BLaER1 treated with 17β-estradiol and CSF1 and Interleukin-3, amounts not matched to agents 10 nM and 100 nM (cell line): ENCODE data around the gene TMEM123.

Experiments
- H3K27ac ChIP-seq, 11 experiments: shearing (Covaris generic); formaldehyde crosslinking; 2 replicates each; pipeline ENCODE4 v1.8.1; 2022
- H3K27me3 ChIP-seq, 11 experiments: shearing (Covaris generic); formaldehyde crosslinking; 2 replicates each; pipeline ENCODE4 v1.8.1; 2022
- H3K36me3 ChIP-seq, 11 experiments: shearing (Covaris generic); formaldehyde crosslinking; 2 replicates each; pipeline ENCODE4 v1.8.1; 2022
- H3K4me1 ChIP-seq, 10 experiments: shearing (Covaris generic); formaldehyde crosslinking; 2 replicates each; pipeline ENCODE4 v1.8.1; 2022
- H3K4me2 ChIP-seq, 11 experiments: shearing (Covaris generic); formaldehyde crosslinking; 2 replicates each; pipeline ENCODE4 v1.8.1; 2022
- H3K4me3 ChIP-seq, 10 experiments: shearing (Covaris generic); formaldehyde crosslinking; 2 replicates each; pipeline ENCODE4 v1.8.1; 2022
- H3K9ac ChIP-seq, 11 experiments: shearing (Covaris generic); formaldehyde crosslinking; 2 replicates each; pipeline ENCODE4 v1.8.1; 2022
- H3K9me3 ChIP-seq, 11 experiments: shearing (Covaris generic); formaldehyde crosslinking; replicated peaks in 1 of 11; 2 replicates each; pipeline ENCODE4 v1.8.1; 2022
- H4K20me1 ChIP-seq, 11 experiments: shearing (Covaris generic); formaldehyde crosslinking; 2 replicates each; pipeline ENCODE4 v1.8.1; 2022
- Cebpa-rat ChIP-seq, 11 experiments: shearing (Covaris generic); IDR thresholded peaks; 2 replicates each; pipeline ENCODE4 v1.8.1; 2022

TMEM123 gene

GRCh38 chr11:102407901-102408300 is 44.7 kb downstream of the TMEM123 start:
- Histone ChIP-seq H3K36me3 (peaks cover 32 to 100% (median 80%) of the 10 kb centered on the region in 11 experiments), H3K27me3 (no peaks in the 10 kb centered on the region), H3K9ac (no peak overlapping the region), H3K4me2 (no peak overlapping the region), H4K20me1 (peaks cover 54 to 100% (median 95%) of the 10 kb centered on the region in 11 experiments), H3K4me1 (peaks cover 0 to 36% (median 15%) of the 10 kb centered on the region in 10 experiments; a peak in 14 of 20 replicates), H3K27ac (no peak overlapping the region), H3K9me3 (no peaks in the 10 kb centered on the region), H3K4me3 (no peak overlapping the region)
- TF ChIP-seq Cebpa-rat (IDR thresholded peaks at IDR 0.05): no peak

GRCh38 chr11:102406099-102406498 is 46.5 kb downstream of the TMEM123 start:
- Histone ChIP-seq H3K4me3 (no peak overlapping the region), H3K27ac (no peak overlapping the region), H3K27me3 (no peaks in the 10 kb centered on the region), H3K36me3 (peaks cover 40 to 100% (median 86%) of the 10 kb centered on the region in 11 experiments), H4K20me1 (peaks cover 48 to 98% (median 89%) of the 10 kb centered on the region in 11 experiments), H3K9ac (no peak overlapping the region), H3K4me2 (no peak overlapping the region), H3K4me1 (peaks cover 0 to 39% (median 13%) of the 10 kb centered on the region in 10 experiments; a peak in 14 of 20 replicates), H3K9me3 (no peaks in the 10 kb centered on the region)
- TF ChIP-seq Cebpa-rat (IDR thresholded peaks at IDR 0.05): no peak

DNA sequence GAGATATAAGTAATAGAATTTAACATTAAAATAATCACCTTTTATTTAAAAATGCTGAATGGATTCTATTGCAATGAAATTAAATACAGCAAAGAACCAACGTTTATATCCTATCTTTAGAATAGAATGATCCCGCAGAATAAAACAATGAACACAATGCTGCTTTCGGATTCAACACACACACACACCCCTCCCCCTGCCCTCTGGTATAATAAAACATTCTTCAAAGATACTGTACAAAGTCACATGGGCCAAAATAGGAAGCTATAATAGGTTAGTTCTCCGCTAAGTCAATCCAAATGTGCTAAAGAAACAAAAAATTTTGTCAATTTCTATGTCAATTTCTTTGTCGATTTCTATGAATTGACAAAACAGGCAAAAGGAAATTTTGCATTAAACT is 47.1 kb downstream of the TMEM123 start:
- no peak overlapping the region for H3K27ac ChIP-seq
- no peaks in the 10 kb centered on the region for H3K9me3 ChIP-seq
- H3K9ac ChIP-seq: no peak overlapping the region
- no peak overlapping the region for H3K4me3 ChIP-seq
- H3K4me1 ChIP-seq: peaks cover 0 to 39% (median 13%) of the 10 kb centered on the region in 10 experiments; a peak in 14 of 20 replicates
- H3K4me2 ChIP-seq: no peak overlapping the region
- H3K36me3 ChIP-seq: peaks cover 43 to 100% (median 86%) of the 10 kb centered on the region in 11 experiments
- peaks cover 42 to 98% (median 83%) of the 10 kb centered on the region in 11 experiments for H4K20me1 ChIP-seq
- H3K27me3 ChIP-seq: no peaks in the 10 kb centered on the region
- TF ChIP-seq Cebpa-rat (IDR thresholded peaks at IDR 0.05): no peak

DNA sequence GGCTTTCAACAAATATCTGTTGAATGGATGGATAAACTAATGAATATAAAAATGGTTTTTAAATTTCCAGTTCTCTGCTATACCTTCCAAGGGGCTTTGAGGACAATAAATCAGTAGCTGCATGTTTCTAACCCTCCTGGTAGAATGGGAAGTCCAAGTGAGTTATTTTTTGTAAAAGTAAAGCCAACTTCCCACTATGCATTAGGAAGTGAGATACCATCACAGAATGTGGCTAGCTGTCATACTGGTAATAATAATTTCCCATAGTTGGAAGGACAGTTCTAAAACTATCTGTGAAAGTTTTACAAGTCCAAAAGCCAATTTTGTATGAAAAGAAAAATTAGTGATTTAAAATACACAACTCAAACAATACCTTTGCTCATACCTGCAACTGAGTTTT is 50.0 kb downstream of the TMEM123 start:
- peaks cover 34 to 84% (median 57%) of the 10 kb centered on the region in 11 experiments; a peak in 21 of 22 replicates for H4K20me1 ChIP-seq
- H3K9me3 ChIP-seq: no peaks in the 10 kb centered on the region
- H3K27me3 ChIP-seq: no peaks in the 10 kb centered on the region
- H3K4me3 ChIP-seq: no peak overlapping the region
- H3K4me2 ChIP-seq: peak overlapping the region in 2 of 11 experiments; percentile 19 to 69; a peak in 3 of 22 replicates
- no peak overlapping the region for H3K9ac ChIP-seq
- peaks cover 60 to 100% (median 87%) of the 10 kb centered on the region in 11 experiments for H3K36me3 ChIP-seq
- no peak overlapping the region; a peak in 1 of 22 replicates for H3K27ac ChIP-seq
- peaks cover 0 to 35% (median 13%) of the 10 kb centered on the region in 10 experiments; a peak in 14 of 20 replicates for H3K4me1 ChIP-seq
- no peak for TF ChIP-seq Cebpa-rat (IDR thresholded peaks at IDR 0.05)

DNA sequence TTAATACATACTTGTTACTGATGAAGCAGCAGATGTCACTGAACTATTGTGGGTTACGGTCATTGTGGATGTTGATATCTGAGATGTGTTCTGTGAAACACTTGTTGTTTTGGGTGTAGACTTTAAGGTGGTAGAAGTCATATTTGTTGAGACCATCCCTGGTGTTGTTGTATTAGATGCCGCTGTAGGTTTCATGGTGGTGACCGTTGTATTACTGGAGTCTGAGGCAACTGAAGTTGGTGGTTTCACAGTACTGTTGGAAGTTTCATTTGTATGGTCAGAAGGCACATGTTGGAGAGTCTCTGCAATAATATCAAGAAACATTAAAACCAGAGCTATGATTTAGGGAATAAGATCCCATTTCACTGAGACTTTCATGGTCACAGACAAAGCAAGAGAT is 50.7 kb downstream of the TMEM123 start:
- Histone ChIP-seq H3K27ac (no peak overlapping the region), H3K4me2 (peak overlapping the region in 2 of 11 experiments; percentile 19 to 32; a peak in 1 of 22 replicates), H3K27me3 (no peaks in the 10 kb centered on the region), H3K36me3 (peaks cover 66 to 100% (median 87%) of the 10 kb centered on the region in 11 experiments), H3K4me1 (peaks cover 0 to 29% (median 11%) of the 10 kb centered on the region in 10 experiments; a peak in 14 of 20 replicates), H3K9me3 (no peaks in the 10 kb centered on the region), H4K20me1 (peaks cover 29 to 84% (median 51%) of the 10 kb centered on the region in 11 experiments; a peak in 21 of 22 replicates), H3K9ac (no peak overlapping the region), H3K4me3 (no peak overlapping the region)
- TF ChIP-seq Cebpa-rat (IDR thresholded peaks at IDR 0.05): no peak

DNA sequence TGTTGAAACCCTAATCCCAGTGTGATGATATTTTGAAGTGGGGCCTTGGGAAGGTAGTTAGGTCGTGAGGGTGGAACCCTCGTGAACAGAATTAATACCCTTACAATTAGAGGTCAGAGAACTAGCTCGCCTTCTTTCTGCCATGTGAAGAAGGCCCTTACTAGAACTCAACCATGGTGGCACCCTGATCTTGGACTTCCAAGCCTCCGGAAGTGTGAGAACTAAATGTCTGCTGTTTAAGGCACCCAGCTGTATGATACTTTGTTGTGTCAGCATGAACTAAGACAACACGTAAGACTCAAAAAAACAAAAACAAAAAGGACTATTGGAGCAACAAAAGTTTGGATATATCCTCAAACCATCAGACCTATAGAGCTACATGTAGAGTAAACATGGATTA is 52.0 kb downstream of the TMEM123 start:
- Histone ChIP-seq H3K27me3 (no peaks in the 10 kb centered on the region), H3K36me3 (peaks cover 68 to 100% (median 89%) of the 10 kb centered on the region in 11 experiments), H3K9ac (no peak overlapping the region), H3K9me3 (no peaks in the 10 kb centered on the region), H3K4me1 (peaks cover 0 to 26% (median 11%) of the 10 kb centered on the region in 10 experiments; a peak in 11 of 20 replicates), H4K20me1 (peaks cover 17 to 78% (median 38%) of the 10 kb centered on the region in 11 experiments; a peak in 20 of 22 replicates), H3K4me2 (no peak overlapping the region), H3K4me3 (no peak overlapping the region), H3K27ac (no peak overlapping the region)
- TF ChIP-seq Cebpa-rat (IDR thresholded peaks at IDR 0.05): no peak

- H3K9ac ChIP-seq: no peak overlapping the region
- H3K27ac ChIP-seq: no peak overlapping the region
- no peak overlapping the region for H3K4me2 ChIP-seq
- peaks cover 0 to 25% (median 9%) of the 10 kb centered on the region in 10 experiments; a peak in 11 of 20 replicates for H3K4me1 ChIP-seq
- no peak for TF ChIP-seq Cebpa-rat (IDR thresholded peaks at IDR 0.05)
- H3K4me3 ChIP-seq: no peak overlapping the region
- H3K27me3 ChIP-seq: no peaks in the 10 kb centered on the region
- no peaks in the 10 kb centered on the region for H3K9me3 ChIP-seq
- peaks cover 81 to 100% (median 96%) of the 10 kb centered on the region in 11 experiments for H3K36me3 ChIP-seq
- H4K20me1 ChIP-seq: peaks cover 14 to 71% (median 24%) of the 10 kb centered on the region in 11 experiments; a peak in 20 of 22 replicates
These were observed 53.4 kb downstream of the TMEM123 start for GRCh38 chr11:102399189-102399588.

DNA sequence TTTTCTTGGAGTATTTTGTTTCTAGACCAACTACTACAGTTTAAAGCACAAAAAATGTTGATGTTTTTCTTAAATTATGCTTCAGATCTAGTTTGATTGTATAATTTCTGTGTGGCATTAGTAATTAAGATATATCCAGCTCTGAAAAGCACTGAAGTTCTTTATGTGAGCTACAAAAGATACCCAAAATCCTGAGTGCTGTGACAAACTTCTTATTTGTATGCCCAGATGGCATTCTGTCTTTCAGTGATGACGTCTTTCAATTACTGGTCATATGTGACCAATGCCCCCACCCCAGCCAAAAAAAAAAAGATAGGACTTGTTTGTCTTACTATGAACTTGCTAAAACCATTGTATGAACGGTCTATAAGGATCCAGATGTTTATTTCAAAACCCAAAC is 54.3 kb downstream of the TMEM123 start:
- peaks cover 8 to 68% (median 24%) of the 10 kb centered on the region in 11 experiments; a peak in 19 of 22 replicates for H4K20me1 ChIP-seq
- peaks cover 0 to 16% (median 2%) of the 10 kb centered on the region in 10 experiments; a peak in 6 of 20 replicates for H3K4me1 ChIP-seq
- H3K27me3 ChIP-seq: no peaks in the 10 kb centered on the region
- no peaks in the 10 kb centered on the region for H3K9me3 ChIP-seq
- H3K9ac ChIP-seq: no peak overlapping the region
- H3K4me3 ChIP-seq: no peak overlapping the region
- peaks cover 86 to 100% (median 96%) of the 10 kb centered on the region in 11 experiments for H3K36me3 ChIP-seq
- no peak overlapping the region for H3K27ac ChIP-seq
- H3K4me2 ChIP-seq: no peak overlapping the region
- no peak for TF ChIP-seq Cebpa-rat (IDR thresholded peaks at IDR 0.05)

DNA sequence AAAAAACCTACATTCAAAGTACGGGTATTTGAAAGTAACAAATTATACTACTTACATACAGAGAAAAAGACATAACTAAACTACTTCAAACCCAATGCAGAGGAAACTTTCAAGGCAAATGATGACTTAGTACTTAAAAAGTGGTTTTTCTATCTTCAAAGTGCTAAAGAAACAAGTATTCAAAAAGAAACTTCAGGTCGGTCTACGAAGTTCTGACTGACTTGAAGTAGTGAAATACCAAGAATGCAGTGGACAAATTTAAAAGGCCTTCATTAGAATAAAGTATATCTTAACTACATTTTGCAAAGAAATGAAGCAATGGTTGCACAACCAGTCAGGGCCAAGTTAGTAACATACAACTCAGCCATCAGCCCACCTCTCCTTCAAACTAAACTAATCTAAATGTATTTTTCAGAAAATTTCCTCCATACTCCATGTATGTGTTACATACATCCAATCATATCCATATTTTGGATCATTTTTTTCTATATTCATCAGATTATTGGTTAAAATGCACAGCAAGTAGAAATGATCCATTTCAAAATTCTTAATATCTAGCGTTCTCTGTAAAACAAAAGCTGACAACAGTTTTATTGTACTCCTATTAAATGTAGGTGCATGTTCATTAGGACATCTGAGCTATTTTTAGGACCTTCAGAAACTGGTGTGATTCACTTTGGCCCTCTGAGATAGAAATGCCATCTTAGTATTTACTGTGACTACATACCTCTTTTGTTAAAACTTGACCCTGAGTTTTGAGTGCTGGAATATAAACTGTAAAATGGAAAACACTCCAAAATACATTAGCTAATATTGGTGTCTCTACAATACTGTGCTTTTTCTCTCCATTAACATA is 55.6 kb downstream of the TMEM123 start:
- Histone ChIP-seq H3K27ac (no peak overlapping the region), H3K4me3 (no peak overlapping the region), H3K9me3 (no peaks in the 10 kb centered on the region), H3K4me2 (no peak overlapping the region), H4K20me1 (peaks cover 1 to 60% (median 14%) of the 10 kb centered on the region in 11 experiments; a peak in 16 of 22 replicates), H3K36me3 (peaks cover 85 to 97% (median 90%) of the 10 kb centered on the region in 11 experiments), H3K27me3 (no peaks in the 10 kb centered on the region), H3K4me1 (peaks cover 0 to 3% (median 0%) of the 10 kb centered on the region in 10 experiments; a peak in 4 of 20 replicates), H3K9ac (no peak overlapping the region)
- no peak for TF ChIP-seq Cebpa-rat (IDR thresholded peaks at IDR 0.05)
